Adipocyte (in vitro differentiated cells): Measurements from ENCODE around the gene GGT1.
A peak's percentile ranks its signal among the peaks of the same experiment; 100 is the strongest.
"Not testable (repeated sequence)": the region's sequence is repeated elsewhere in the genome, so short reads cannot be mapped to it uniquely, and the experiment has no call there.

Source experiments
- DNase-seq: peaks from one replicate; pipeline ENCODE4 v3.0.0-alpha.2; 2015; ENCODE audit warnings: low read depth
- H3K27me3 ChIP-seq: replicated peaks from 2 replicates; pipeline ENCODE4 v1.7.0; 2013; ENCODE audit warnings: mild to moderate bottlenecking, low read length, moderate library complexity; ENCODE audit not compliant: control insufficient read depth, insufficient read depth
- H3K36me3 ChIP-seq: 2 replicates; pipeline ENCODE4 v1.7.0; 2013; ENCODE audit warnings: low read length, mild to moderate bottlenecking, moderate library complexity; ENCODE audit not compliant: control insufficient read depth, insufficient read depth, severe bottlenecking
- H3K4me1 ChIP-seq: 2 replicates; pipeline ENCODE4 v1.7.0; 2013; ENCODE audit warnings: mild to moderate bottlenecking, low read length, moderate library complexity; ENCODE audit not compliant: control insufficient read depth, insufficient read depth
- H3K4me3 ChIP-seq: 2 replicates; pipeline ENCODE4 v1.7.0; 2013; ENCODE audit warnings: mild to moderate bottlenecking, low read length, moderate library complexity
- H3K9ac ChIP-seq: 2 replicates; pipeline ENCODE4 v1.7.0; 2013; ENCODE audit warnings: mild to moderate bottlenecking, low read length, moderate library complexity
- H3K9me3 ChIP-seq: 2 replicates; pipeline ENCODE4 v1.7.0; 2013; ENCODE audit warnings: mild to moderate bottlenecking, low read length, moderate library complexity; ENCODE audit not compliant: control insufficient read depth

GGT1 gene

GRCh38 chr22:24630812-24631427, 27.9 kb downstream of the GGT1 start:
- not testable (repeated sequence) for H3K36me3 ChIP-seq, DNase-seq, H3K27me3 ChIP-seq, H3K4me1 ChIP-seq, H3K9me3 ChIP-seq, H3K9ac ChIP-seq, H3K4me3 ChIP-seq

- not testable (repeated sequence) for H3K36me3 ChIP-seq, H3K9me3 ChIP-seq, H3K4me1 ChIP-seq, H3K27me3 ChIP-seq, H3K4me3 ChIP-seq, H3K9ac ChIP-seq
- peak; percentile 14 for DNase-seq
Observed at GRCh38 chr22:24631430-24632122, 28.6 kb downstream of the GGT1 start.

GRCh38 chr22:24632642-24633041, 29.6 kb downstream of the GGT1 start:
- H3K9ac ChIP-seq, DNase-seq, H3K9me3 ChIP-seq, H3K4me1 ChIP-seq, H3K36me3 ChIP-seq, H3K27me3 ChIP-seq, H3K4me3 ChIP-seq: not testable (repeated sequence)

GRCh38 chr22:24633231-24634023, 30.4 kb downstream of the GGT1 start:
- DNase-seq, H3K27me3 ChIP-seq, H3K9me3 ChIP-seq, H3K36me3 ChIP-seq, H3K9ac ChIP-seq, H3K4me1 ChIP-seq, H3K4me3 ChIP-seq: not testable (repeated sequence)

- H3K4me1 ChIP-seq, DNase-seq, H3K36me3 ChIP-seq, H3K9ac ChIP-seq, H3K27me3 ChIP-seq, H3K4me3 ChIP-seq, H3K9me3 ChIP-seq: not testable (repeated sequence)
Observed at GRCh38 chr22:24634776-24635389, 31.9 kb downstream of the GGT1 start.

- DNase-seq, H3K4me3 ChIP-seq, H3K9me3 ChIP-seq, H3K27me3 ChIP-seq, H3K4me1 ChIP-seq, H3K36me3 ChIP-seq, H3K9ac ChIP-seq: not testable (repeated sequence)
Observed at GRCh38 chr22:24636513-24636912, 33.5 kb downstream of the GGT1 start.

GRCh38 chr22:24642307-24642706, 39.3 kb downstream of the GGT1 start:
- H3K36me3 ChIP-seq, H3K9ac ChIP-seq, H3K9me3 ChIP-seq, H3K27me3 ChIP-seq, H3K4me1 ChIP-seq, H3K4me3 ChIP-seq, DNase-seq: not testable (repeated sequence)

- not testable (repeated sequence) for H3K9ac ChIP-seq, H3K4me3 ChIP-seq, H3K36me3 ChIP-seq, DNase-seq, H3K9me3 ChIP-seq, H3K27me3 ChIP-seq, H3K4me1 ChIP-seq
Observed at GRCh38 chr22:24644409-24644808, 41.4 kb downstream of the GGT1 start.

- H3K27me3 ChIP-seq, DNase-seq, H3K9ac ChIP-seq, H3K4me3 ChIP-seq, H3K4me1 ChIP-seq, H3K9me3 ChIP-seq, H3K36me3 ChIP-seq: not testable (repeated sequence)
Observed at GRCh38 chr22:24645408-24646399, 42.7 kb downstream of the GGT1 start.

GRCh38 chr22:24646756-24647155, 43.8 kb downstream of the GGT1 start:
- H3K4me3 ChIP-seq, H3K9ac ChIP-seq, DNase-seq, H3K36me3 ChIP-seq, H3K4me1 ChIP-seq, H3K27me3 ChIP-seq, H3K9me3 ChIP-seq: not testable (repeated sequence)
